HG03060 (cell line): ENCODE measurements around the gene IARS2.
"Not testable (repeated sequence)": the region's sequence is repeated elsewhere in the genome, so short reads cannot be mapped to it uniquely, and the experiment has no call there.

Experiments used
- ATAC-seq: cut with Tn5 transposase; IDR thresholded peaks from one replicate; pipeline ENCODE4 v1.9.1; 2021; ENCODE audit warnings: low read depth, moderate number of reproducible peaks; ENCODE audit not compliant: unreplicated experiment

The IARS2 gene

DNA sequence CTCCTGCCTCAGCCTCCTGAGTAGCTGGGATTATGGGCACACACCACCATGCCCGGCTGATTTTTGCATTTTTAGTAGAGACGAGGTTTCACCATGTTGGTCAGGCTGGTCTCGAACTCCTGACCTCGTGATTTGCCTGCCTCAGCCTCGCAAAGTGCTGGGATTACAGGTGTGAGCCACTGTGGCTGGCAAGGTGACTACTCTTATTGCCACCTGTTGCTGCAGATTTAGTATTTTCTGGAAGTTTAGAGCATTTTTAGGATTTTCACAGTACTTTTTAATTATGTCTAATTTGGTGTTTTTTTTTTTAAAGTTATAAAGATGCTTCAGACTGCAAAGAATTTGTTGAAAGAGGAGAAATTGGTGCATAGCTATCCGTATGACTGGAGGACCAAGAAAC lies 16.5 kb downstream of the IARS2 start:
- not testable (repeated sequence) for ATAC-seq

GRCh38 chr1:220112600-220112999 lies 18.7 kb downstream of the IARS2 start:
- not testable (repeated sequence) for ATAC-seq

- ATAC-seq: no peak
Measured at GRCh38 chr1:220113136-220113695, 19.3 kb downstream of the IARS2 start.

- ATAC-seq: no peak
Measured at GRCh38 chr1:220119043-220119512, 25.1 kb downstream of the IARS2 start.

GRCh38 chr1:220121791-220122530 lies 28.0 kb downstream of the IARS2 start:
- ATAC-seq: no peak

GRCh38 chr1:220123066-220123465 lies 29.1 kb downstream of the IARS2 start:
- ATAC-seq: no peak

DNA sequence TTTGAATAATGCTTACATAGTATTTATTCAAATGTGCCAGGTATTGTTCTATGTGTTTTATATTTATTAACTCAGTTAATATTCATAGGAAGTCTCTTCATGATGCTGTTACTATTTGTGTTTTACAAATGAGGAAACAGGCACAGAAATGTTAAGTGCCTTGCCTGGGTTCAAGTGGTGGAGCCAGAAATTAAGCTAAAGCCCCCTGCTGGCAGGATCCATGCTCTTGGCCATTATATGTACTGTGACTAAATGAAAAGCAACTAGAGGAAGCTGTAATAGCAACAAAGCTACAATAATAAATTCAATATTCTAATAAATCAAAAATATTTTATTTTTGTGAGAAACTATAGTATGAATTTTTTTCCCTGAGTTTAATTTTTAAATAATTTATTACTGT lies 30.0 kb downstream of the IARS2 start:
- no peak for ATAC-seq

DNA sequence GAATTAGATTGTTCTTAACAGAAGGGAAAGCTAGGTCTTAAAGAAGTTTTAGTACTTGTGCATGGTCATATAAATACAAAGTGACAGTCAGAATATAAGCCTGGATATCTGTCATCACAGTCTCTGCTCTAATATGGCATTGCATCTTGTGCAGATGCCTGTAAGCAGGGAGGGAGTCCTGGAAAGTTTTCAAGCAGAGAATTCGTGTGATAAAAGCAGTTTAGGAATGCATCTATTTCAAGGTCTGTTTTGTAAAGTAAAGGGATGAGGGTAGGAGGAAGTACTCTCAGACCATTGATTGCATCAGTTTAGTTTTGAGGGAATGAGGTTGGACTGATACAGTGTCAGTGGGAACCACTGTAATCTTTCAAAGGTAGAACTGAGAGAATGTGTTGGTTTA lies 30.6 kb downstream of the IARS2 start:
- ATAC-seq: no peak

- no peak for ATAC-seq
Measured at GRCh38 chr1:220127076-220127475, 33.1 kb downstream of the IARS2 start.

GRCh38 chr1:220129479-220130210 lies 35.7 kb downstream of the IARS2 start:
- no peak for ATAC-seq

- no peak for ATAC-seq
Measured at GRCh38 chr1:220135755-220136154, 41.8 kb downstream of the IARS2 start.

DNA sequence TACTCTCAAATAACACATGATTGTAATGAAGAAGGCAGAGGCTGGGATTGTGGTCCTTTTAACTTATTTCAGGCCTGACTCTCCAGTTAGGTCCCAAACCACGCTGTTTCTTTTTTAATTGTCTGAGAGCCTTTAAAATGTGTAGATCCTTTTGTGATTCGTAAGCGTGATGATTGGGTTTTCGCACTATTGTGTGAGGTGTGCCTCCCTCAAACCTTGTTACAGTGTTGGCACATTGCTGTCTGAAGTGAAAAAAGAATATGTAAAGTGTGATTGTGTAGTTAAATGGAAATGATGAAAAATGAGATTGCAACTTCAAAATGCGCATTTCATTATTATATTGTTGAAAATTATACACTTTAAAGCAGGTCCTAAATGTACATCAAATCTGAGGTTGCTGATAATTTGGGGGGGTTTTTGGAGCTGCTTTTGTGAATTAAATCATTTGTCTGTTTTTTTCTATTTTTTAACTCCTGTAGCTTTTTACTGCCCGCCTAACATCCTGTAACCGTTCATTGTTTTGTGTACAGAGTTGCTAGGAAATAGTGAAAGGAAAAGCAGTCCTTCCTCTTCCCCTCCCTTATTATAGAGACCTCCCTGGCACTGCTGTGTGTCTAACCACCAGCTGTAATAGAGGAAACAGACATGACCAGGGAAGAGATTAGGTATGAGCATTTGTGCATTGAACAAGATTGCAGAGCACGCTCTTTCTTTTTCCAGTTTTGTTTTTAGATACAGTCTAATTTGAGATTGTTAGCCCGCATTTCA lies 43.3 kb downstream of the IARS2 start:
- ATAC-seq: no peak

DNA sequence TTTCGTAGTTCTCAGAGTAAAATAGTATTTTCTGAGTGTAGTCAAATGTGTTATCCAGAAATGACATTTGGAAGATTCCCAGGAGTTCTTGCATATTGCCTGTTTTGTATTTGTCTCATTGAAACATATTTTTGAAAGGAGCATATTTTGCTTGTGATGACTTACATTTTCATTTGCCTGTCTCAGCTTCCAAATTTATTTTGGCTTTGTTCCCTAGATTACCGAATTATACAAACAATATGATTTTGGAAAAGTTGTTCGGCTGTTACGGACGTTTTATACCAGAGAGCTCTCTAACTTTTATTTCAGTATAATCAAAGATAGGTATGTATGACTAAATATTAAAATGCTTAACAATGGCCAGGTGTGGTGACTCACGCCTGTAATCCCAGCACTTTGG lies 46.0 kb downstream of the IARS2 start:
- no peak for ATAC-seq

- ATAC-seq: no peak
Measured at GRCh38 chr1:220144051-220144450, 50.1 kb downstream of the IARS2 start.

DNA sequence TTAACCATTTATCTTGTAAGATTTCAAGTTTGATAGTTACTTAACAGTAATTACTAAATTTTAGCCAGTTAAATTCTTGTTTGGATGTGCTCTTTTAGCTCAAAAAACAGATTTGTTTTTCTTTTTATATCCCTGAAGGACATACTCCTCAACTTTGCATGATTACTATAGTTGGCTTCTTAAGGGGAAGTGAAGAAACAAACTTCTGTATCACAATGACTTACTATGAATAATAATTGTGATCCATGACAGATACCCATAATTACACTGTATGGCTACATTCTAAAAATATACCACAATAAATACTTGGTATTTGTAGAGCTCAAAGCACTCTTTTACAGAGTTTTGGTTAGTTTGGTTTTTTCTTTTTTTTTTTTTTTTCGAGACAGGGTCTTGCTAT lies 55.8 kb downstream of the IARS2 start:
- ATAC-seq: peak; percentile 57

DNA sequence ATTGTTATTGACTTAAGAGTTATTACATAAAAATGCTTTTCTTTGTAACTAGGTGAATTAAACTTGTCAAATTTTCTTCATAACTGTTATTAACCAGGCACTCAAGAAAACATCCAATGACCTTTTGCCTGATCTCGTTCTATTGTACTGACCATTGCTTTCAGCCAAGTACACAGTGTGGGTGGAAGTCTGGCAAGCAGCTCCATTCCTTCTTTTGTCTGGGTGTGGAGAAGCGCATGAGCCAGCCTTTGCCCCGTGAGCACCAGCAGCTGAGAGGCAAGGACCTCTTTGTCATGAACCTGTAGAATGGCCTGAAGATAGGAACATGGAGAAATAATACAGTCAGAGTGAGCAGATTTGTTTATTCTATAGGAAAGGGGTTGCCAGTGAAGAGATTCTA lies 57.5 kb downstream of the IARS2 start:
- ATAC-seq: no peak

DNA sequence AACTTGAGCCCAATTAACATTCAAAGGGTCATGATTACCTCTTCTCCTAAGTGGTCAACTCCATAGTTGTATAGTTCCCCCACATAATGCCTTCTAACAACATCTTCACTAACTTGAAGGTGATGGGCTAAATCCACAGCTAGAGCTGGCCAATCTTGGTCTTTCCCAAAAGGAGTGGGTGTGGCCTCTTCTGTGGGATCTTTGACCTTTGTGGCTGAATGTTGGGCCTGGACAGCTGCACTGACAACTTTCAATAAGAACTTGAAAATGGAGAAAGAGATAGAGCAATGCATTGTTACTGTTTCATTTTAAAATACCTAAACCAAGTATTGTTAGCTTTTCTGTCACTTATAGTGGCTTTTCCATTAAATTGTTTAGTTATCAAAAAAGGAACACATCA lies 59.2 kb downstream of the IARS2 start:
- no peak for ATAC-seq

- ATAC-seq: no peak
Measured at GRCh38 chr1:220156620-220157146, 62.8 kb downstream of the IARS2 start.

- no peak for ATAC-seq
Measured at GRCh38 chr1:220157738-220158137, 63.8 kb downstream of the IARS2 start.

DNA sequence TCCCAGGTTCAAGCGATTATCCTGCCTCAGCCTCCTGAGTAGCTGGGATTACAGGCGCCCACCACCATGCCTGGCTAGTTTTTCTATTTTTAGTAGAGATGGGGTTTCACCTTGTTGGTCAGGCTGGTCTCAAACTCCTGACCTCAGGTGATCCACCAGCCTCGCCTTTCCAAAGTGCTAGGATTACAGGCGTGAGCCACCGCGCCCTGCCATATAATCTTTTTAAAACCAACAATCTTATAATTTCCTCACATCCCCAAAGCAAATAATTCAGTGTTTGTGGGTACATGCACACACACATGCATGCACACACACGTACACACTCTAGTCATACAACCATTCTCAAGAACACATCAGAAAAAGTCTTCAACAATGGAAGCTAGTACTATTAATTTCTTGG lies 64.6 kb downstream of the IARS2 start:
- ATAC-seq: not testable (repeated sequence)

DNA sequence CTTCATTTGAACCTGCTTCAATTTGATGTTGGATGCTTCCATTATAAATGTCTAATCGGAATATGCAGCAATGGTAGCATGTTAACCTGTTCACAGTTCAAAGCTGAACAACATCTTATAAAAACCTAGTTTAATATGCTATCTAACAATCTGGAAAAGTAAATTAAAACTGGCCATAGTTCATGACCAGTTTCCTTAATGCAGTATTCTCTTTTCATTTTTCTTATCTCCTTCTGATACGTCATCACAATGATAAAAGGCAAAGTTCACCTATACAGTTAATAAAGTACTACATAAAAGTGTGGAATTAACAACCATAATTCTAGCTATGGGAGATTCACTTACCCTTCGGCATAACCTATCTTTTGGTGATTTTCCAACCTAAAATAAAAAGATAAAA lies 65.1 kb downstream of the IARS2 start:
- ATAC-seq: no peak
